GM18951 (cell line): ENCODE results near the gene CENPS.

Source experiments
- POLR2A ChIP-seq: IDR thresholded peaks from 4 replicates; pipeline ENCODE4 v1.6.1; 2011; ENCODE audit warnings: mild to moderate bottlenecking; ENCODE audit not compliant: insufficient read length, insufficient read depth; ENCODE audit errors: extremely low read depth
- in situ Hi-C: fragments of 300-500 bp; cut with MboI; formaldehyde crosslinking; loops from one replicate; pipeline ENCODE4 v1.12.0; 2022; ENCODE audit warnings: low sequenced_read_pairs, mixed read lengths, inconsistent platforms; ENCODE audit not compliant: unreplicated experiment

Gene CENPS

GRCh38 chr1:10430216-10431069 lies at the start of gene CENPS:
Gene CENPS (plus strand): TSS chr1:10430433. CDS start chr1:10430518, 85 bp downstream.
- peak; percentile 72 for TF ChIP-seq POLR2A
- in situ Hi-C loops = no loop called here

- TF ChIP-seq POLR2A = no peak
- in situ Hi-C loops = no loop called here
Measured at GRCh38 chr1:10380594-10381275, 49.5 kb upstream of the CENPS start.

GRCh38 chr1:10383630-10384029 lies 46.6 kb upstream of the CENPS start:
- in situ Hi-C loops = no loop called here
- no peak for TF ChIP-seq POLR2A

- in situ Hi-C loops = no loop called here
- no peak for TF ChIP-seq POLR2A
Measured at GRCh38 chr1:10384219-10384618, 46.0 kb upstream of the CENPS start.

GRCh38 chr1:10386761-10387676 lies 43.2 kb upstream of the CENPS start:
- in situ Hi-C loops = no loop called here
- TF ChIP-seq POLR2A = no peak

- in situ Hi-C loops = no loop called here
- no peak for TF ChIP-seq POLR2A
Measured at GRCh38 chr1:10387677-10388386, 42.4 kb upstream of the CENPS start.

- in situ Hi-C loops = no loop called here
- TF ChIP-seq POLR2A = no peak
Measured at GRCh38 chr1:10388387-10388715, 41.9 kb upstream of the CENPS start.

GRCh38 chr1:10389271-10389973 lies 40.8 kb upstream of the CENPS start:
- no peak for TF ChIP-seq POLR2A

GRCh38 chr1:10396870-10397269 lies 33.4 kb upstream of the CENPS start:
- no peak for TF ChIP-seq POLR2A
- in situ Hi-C loops = no loop called here

More at GRCh38 chr1:10389271-10389973, 40.8 kb upstream of the CENPS start:
- in situ Hi-C loops = no loop called here

GRCh38 chr1:10398278-10398733 lies 31.9 kb upstream of the CENPS start:
- TF ChIP-seq POLR2A = no peak
- in situ Hi-C loops = no loop called here

GRCh38 chr1:10398734-10399443 lies 31.3 kb upstream of the CENPS start, which contains the start of gene PGD:
Gene PGD (plus strand): TSS chr1:10399064. CDS start chr1:10399118, 54 bp downstream.
- TF ChIP-seq POLR2A = peak; percentile 86

More at GRCh38 chr1:10398734-10399443, 31.3 kb upstream of the CENPS start, which contains the start of gene PGD:
- in situ Hi-C loops = no loop called here
